Neutrophil (primary cell): Measurements from ENCODE around the gene CCNL1.

ENCODE experiments used
- H3K27ac ChIP-seq: fragments of 200-600 bp; sonication (generic); 2 replicates; pipeline ENCODE4 v1.5.1; 2016; ENCODE audit warnings: mild to moderate bottlenecking, moderate library complexity
- H3K27me3 ChIP-seq: fragments of 200-600 bp; sonication (generic); 2 replicates; pipeline ENCODE4 v1.6.0; 2016; ENCODE audit warnings: mild to moderate bottlenecking
- H3K36me3 ChIP-seq: fragments of 200-600 bp; sonication (generic); 2 replicates; pipeline ENCODE4 v1.5.1; 2017
- H3K4me1 ChIP-seq, 2 experiments: fragments of 200-600 bp in 1 of 2; sonication (generic) in 1 of 2; 1 replicate in 1 of 2; 2 replicates in 1 of 2; pipeline versions ENCODE4 v1.5.1 to v1.6.1; 2013 to 2016; ENCODE audit warnings: low read depth in 1 of 2, low read length in 1 of 2, mild to moderate bottlenecking in 1 of 2, moderate library complexity in 1 of 2; ENCODE audit not compliant: control insufficient read depth in 1 of 2, insufficient read depth in 1 of 2
- H3K4me3 ChIP-seq, 2 experiments: fragments of 200-600 bp in 1 of 2; sonication (generic) in 1 of 2; 1 replicate in 1 of 2; 2 replicates in 1 of 2; pipeline ENCODE4 v1.5.1; 2013 to 2016; ENCODE audit warnings: low read depth in 1 of 2, low read length in 1 of 2, mild to moderate bottlenecking in 1 of 2, moderate library complexity in 1 of 2
- H3K9me3 ChIP-seq: fragments of 200-600 bp; sonication (generic); 2 replicates; pipeline ENCODE4 v1.5.1; 2016
- CTCF ChIP-seq: fragments of 200-600 bp; sonication (generic); IDR thresholded peaks from 2 replicates; pipeline ENCODE4 v1.5.1; 2016; ENCODE audit warnings: antibody characterized with exemption

CCNL1 gene

GRCh38 chr3:157117875-157118654 is 41.9 kb downstream of the CCNL1 start:
- H3K36me3 ChIP-seq = no peaks in the 10 kb centered on the region
- no peak overlapping the region for H3K4me3 ChIP-seq
- no peak for TF ChIP-seq CTCF
- no peak overlapping the region for H3K27ac ChIP-seq
- peaks cover 62% of the 10 kb centered on the region for H3K27me3 ChIP-seq
- no peaks in the 10 kb centered on the region for H3K9me3 ChIP-seq
- H3K4me1 ChIP-seq = no peaks in the 10 kb centered on the region

- H3K4me1 ChIP-seq = no peaks in the 10 kb centered on the region
- H3K36me3 ChIP-seq = no peaks in the 10 kb centered on the region
- no peaks in the 10 kb centered on the region for H3K9me3 ChIP-seq
- H3K4me3 ChIP-seq = no peak overlapping the region
- no peak for TF ChIP-seq CTCF
- H3K27me3 ChIP-seq = peaks cover 62% of the 10 kb centered on the region
- no peak overlapping the region for H3K27ac ChIP-seq
Measured at GRCh38 chr3:157117206-157117605, 42.7 kb downstream of the CCNL1 start.

- Histone ChIP-seq H3K27me3 (peaks cover 51% of the 10 kb centered on the region), H3K36me3 (no peaks in the 10 kb centered on the region), H3K27ac (no peak overlapping the region), H3K4me3 (no peak overlapping the region), H3K9me3 (no peaks in the 10 kb centered on the region), H3K4me1 (no peaks in the 10 kb centered on the region)
- no peak for TF ChIP-seq CTCF
Measured at GRCh38 chr3:157116017-157116416, 43.9 kb downstream of the CCNL1 start.

GRCh38 chr3:157115069-157116006 is 44.6 kb downstream of the CCNL1 start:
- Histone ChIP-seq H3K9me3 (no peaks in the 10 kb centered on the region), H3K27me3 (peaks cover 45% of the 10 kb centered on the region), H3K4me3 (no peak overlapping the region), H3K4me1 (no peaks in the 10 kb centered on the region), H3K27ac (no peak overlapping the region), H3K36me3 (no peaks in the 10 kb centered on the region)
- no peak for TF ChIP-seq CTCF

- H3K27me3 ChIP-seq = peaks cover 33% of the 10 kb centered on the region
- H3K36me3 ChIP-seq = no peaks in the 10 kb centered on the region
- TF ChIP-seq CTCF = no peak
- H3K27ac ChIP-seq = no peak overlapping the region
- no peak overlapping the region for H3K4me3 ChIP-seq
- no peaks in the 10 kb centered on the region for H3K9me3 ChIP-seq
- H3K4me1 ChIP-seq = no peaks in the 10 kb centered on the region
Measured at GRCh38 chr3:157113832-157114505, 46.0 kb downstream of the CCNL1 start.
